ENCODE results near the gene CLCN7.

The CLCN7 gene, protein sequence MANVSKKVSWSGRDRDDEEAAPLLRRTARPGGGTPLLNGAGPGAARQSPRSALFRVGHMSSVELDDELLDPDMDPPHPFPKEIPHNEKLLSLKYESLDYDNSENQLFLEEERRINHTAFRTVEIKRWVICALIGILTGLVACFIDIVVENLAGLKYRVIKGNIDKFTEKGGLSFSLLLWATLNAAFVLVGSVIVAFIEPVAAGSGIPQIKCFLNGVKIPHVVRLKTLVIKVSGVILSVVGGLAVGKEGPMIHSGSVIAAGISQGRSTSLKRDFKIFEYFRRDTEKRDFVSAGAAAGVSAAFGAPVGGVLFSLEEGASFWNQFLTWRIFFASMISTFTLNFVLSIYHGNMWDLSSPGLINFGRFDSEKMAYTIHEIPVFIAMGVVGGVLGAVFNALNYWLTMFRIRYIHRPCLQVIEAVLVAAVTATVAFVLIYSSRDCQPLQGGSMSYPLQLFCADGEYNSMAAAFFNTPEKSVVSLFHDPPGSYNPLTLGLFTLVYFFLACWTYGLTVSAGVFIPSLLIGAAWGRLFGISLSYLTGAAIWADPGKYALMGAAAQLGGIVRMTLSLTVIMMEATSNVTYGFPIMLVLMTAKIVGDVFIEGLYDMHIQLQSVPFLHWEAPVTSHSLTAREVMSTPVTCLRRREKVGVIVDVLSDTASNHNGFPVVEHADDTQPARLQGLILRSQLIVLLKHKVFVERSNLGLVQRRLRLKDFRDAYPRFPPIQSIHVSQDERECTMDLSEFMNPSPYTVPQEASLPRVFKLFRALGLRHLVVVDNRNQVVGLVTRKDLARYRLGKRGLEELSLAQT
- total RNA-seq, result 60.9 to 70.3 (median 61.9) reads per million in 4 donors

DNA sequence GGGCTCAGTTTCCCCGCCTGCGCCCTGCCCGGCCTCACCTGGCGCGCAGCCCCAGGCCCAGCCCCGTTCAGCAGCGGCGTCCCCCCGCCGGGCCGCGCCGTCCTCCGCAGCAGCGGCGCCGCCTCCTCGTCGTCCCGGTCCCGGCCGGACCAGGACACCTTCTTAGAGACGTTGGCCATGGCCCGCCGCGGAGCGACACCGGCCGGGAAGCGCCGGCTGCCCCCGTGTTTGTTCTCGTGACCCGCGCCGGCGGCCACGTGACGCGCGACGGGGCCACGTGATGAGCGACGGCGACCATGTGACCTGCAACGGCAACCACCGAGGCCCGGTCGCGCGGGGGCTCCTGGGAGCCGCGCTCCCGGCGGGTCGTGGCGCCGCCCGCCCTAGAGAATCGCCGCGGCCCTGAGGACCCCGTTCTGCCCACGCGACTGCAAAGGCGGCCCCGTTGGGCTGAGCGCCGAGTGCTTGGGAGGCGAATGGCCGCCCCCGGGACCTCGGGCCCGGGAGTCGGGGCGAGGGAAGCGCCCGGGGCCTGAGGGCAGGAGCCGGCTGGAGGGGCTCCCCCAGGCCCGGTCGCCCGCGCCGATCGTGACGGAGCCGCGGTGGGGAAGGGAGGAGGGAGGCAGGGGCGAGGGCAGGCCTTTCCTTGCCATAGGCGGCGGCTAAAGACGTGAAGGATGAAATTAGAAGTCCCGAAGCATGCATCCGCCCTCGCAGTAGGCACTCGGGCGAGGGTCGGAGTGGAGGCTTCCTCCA lies at the start of gene CLCN7:
Gene CLCN7 (minus strand): TSS at position 233 of the 756 bp plus-strand sequence. CDS start 54 bp downstream, at position 179.
- DNase-seq, result peak; percentile 73 to 87 (median 81)

DNA sequence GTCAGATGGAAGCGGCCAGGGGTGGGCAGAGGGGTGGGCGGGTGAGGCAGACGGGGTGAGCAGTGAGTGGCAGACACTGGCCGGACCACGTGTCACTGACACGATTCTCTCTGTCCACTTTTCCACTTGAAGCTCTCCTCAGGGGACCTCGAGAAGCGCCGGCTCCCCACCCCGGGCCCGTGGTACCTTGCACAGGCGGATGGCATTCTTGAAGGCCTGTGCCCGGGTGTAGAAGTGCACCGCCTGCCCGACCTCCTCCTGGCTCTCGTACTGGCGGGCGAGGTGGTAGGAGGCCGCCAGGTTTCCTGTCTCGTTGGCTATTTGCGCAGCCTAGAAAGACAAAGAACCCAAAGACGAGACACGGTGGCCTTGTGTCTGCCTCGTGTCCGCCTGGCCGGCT lies 49.5 kb upstream of the CLCN7 start:
- DNase-seq, result no peak

DNA sequence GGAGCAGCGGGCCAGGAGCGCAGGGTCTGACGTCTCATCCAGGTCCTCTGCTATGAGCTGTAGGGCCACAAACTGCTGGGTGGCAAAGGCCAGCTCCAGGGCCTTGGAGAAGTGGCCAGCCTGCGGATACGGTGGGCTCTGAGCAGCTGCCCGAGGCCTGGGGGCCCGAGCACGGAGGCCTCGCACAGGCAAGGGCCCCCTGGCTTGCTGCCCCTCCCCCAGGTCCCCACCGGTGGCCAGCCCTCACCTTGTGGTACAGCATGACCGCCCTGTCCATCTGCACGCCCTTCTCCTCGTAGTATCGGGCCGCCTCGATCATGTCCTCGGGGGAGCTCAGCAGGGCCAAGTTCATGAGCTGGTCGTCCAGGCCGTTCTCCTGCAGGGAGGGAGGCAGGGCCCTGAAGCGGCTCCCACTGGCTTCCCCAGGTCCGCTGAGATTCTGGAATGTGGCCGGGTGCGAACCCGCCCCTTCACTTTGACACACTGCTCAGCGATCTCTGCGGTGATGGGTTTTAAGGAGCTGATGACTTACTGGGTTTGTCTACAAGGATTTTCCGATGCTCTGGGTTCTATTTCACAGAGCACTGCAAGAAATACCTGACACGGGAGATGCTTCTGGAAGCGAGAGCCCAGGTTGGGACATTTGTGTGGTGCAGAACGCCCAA lies 48.9 kb upstream of the CLCN7 start:
- no peak for DNase-seq

DNA sequence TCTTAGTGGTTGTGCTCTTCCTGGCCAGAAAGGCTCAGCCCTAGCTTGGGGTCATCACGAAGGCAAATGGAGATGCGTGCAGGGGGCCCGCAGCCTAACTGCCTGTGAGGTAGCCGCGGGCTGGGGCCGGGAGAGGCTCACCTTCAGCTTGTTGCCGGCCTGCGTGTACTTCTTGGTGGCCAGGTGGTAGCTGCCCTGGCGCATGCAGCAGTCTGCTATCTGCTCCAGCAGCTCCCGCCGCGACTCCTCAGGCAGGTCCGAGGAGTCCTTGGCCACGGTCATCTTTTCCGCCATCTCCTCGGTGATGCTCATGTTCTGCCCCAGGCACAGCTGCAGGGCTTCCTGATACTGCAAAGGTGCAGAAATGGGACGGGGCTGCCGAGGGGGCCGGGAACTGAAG lies 45.6 kb upstream of the CLCN7 start:
- no peak for DNase-seq

DNA sequence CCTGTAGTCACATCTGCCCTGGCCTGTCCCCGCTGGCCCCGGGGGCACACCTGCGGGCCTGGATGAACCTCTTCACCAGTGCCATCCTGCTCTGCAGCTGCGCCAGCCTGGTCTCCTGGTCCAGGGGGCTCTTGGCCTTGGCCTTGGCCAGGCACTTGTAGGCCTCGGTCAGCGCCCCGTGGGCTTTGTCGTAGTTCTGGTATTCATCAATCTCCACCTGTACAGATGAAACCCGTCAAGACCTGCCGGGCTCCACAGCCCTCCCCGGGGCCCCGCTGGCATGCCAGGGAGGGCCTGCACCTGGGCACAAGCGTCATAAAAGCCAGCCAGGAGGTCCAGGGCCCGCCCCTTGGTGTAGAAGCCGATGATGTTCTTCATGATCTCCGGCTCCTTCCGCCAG lies 45.0 kb upstream of the CLCN7 start:
- no peak for DNase-seq

DNA sequence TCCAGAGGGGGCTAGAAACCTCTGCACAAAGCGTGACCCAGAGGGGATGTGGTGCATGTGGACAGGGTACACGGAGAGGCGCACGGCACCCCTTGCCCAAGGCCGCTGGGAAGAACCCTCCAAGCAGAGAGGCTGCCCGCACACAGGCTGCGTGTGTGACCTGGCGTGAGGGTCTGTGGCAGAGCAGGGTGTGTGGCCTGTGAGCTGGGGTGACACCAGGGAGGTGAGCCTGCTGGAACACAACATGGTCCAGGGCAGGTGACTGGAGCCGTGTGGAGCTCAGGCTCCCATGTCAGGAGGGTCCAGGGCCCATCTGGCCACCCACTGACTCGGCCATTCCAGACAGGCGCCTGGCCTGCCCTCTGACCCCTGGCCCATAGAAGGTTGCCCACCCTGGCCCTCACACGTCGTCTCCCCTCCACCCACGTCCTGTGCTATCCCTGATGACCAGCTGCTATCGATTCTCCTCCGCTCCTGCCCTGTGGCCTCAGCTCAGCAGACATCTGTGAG lies 43.9 kb upstream of the CLCN7 start:
- no peak for DNase-seq

DNA sequence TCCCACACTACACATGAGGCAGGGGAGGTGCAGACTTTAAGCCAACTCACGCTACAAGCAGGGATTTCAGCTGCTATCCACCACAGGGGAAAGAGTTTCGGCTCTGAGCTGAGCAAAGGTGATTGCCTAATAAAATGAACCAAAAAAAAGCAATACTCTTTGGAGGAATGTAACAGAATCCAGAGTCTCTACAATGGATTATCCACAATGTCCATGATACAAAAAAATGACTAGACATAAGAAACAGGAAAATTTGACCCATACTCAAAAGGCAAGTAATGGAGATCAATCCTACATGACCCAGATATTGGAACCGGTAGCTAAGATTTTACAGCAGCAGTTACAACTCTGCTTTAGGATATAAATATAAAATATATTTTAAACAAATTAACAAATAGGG lies 39.7 kb upstream of the CLCN7 start:
- no peak for DNase-seq

DNA sequence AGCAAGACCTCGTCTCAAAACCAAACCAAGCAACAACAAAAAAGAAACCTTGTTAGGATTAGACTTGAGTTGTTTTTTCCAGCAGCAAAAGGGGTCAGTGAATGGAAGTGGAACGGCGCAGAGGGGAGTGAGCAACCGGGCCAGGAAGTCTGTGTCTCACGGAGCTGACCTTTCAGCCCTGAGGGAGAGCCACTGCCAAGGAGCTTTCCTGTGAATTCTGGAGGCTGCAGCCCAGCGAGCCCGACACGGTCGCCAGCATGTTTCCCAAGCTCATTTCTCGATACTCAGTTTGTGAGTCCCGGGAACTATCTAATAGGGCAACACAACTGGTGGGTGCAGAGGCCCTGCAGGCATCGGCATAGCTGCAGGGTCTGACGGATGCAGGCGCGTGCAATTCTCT lies 37.9 kb upstream of the CLCN7 start:
- no peak for DNase-seq

DNA sequence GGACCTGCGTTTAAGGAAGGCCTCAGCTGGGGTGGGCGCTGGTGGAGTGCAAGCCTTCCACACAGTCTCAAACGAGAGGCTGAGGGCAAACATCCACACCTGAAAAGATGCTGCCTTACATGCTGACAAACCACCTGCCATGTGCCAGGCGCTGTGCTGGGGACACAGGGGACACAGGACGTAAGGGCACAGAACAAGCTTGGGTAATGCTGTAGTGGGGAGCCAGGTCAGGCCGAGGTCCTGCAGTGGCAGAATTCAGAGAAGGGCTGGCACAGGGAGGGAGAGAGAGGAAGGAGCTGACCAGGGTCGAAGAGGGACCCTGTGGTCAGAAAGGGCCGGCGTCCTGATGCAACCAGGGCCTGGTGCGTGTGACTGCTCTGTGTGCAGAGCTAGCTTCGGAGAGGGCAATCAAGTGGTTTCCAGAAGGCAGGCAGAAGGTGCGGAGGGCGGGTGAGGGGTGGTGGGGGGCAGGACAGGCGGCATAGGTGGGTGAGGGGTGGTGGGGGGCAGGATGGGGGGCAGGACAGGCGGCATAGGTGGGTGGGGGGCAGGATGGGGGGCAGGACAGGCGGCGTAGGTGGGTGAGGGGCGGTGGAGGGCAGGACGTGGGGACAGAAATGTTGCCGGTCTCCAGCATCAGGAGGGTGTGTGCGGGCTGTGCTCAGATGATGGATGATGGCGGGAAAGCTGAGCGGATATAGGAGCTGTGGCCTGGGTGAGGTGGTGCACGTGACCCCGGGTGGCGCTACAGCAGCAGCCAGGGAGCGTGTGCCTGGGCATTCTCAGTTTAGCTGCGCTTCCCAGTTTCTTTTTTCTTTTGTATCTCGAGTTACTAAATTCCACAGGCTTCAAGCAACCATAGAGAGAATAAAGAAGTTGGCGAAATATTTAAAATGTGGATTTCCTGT lies 37.1 kb upstream of the CLCN7 start:
- DNase-seq, result no peak

DNA sequence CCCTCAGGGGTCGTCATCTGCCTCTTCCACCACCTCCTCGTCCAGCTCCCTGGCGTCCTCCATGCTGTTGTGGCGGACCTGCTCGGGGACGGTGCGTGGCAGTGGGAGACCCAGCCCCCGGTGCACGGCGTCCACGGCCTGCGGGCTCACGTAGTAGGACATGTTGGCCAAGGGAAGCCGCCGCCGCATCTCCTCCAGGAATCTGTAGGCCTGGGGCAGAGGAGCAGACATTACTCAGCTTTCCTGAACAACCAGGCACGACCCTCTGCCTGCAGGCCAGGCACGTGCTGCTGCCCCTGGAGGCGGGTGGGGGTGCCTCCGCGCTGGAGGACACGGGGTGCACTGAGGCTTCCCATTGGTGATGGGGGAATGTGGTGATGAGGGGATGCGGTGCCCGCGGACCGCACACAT lies 36.1 kb upstream of the CLCN7 start:
- no peak for DNase-seq

DNA sequence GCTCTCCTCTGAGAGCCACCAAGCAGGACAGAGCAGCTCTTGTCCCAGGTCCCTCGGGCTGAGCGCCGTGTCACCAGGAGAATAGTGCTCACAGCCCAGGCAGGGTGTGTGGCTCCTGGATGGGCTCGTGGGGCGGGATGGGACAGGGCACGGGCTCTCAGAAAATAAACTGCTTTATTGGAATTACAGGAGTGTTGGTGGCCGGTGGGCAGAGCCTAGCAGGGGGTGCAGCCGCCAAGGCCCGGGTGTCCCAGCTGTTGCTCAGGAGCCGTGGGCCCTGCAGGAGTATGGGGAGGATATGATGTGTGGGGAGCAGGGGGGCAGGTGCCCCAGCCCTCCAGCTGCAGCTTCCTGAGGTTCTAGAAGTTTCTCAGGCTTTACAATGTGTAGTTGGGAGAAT lies 35.4 kb upstream of the CLCN7 start:
- DNase-seq, result no peak

DNA sequence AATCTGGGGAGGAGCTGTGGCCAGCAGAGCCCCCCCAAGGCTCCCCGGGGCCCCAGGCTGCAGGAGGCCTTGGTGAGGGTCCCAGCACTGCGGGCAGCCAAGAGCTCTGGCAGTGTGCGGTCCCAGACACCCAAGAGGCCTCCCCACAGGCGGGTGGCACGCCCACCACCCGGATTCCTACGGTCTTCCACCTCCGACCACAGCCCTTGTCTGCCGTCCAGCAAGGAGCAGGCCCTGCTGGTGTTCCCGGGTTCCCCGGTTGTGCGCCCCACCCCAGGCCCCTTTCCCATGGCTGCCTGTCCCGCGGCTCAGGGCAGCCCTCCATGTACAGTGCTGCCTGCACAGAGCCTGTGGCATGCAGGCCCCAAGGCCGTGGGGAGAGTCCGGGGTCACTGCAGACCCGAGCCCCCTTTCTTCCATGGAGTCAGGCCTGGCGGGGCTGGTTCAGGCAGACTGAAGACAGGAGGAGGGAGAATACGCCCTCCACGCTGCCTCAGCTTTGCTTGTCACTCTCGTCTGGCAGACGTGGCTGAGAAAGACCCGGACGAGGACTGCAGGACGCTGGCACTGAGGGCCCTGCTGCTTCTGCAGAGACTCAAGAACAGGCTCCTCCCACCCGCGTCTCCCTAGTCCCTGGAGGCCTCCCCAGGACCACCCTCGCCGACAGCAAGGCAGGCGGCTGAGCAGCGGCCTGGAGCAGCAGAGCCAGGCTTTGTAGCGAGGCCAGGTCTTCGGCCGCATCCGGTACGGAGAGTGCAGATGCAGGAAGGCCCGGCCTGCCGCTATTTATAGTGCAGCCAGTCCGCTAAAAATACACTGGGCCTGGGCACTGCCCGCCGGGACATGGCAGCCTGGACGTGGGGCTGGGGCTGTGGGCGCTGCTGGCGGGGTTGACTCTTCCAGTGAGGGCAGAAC lies 34.7 kb upstream of the CLCN7 start:
- DNase-seq, result no peak

DNA sequence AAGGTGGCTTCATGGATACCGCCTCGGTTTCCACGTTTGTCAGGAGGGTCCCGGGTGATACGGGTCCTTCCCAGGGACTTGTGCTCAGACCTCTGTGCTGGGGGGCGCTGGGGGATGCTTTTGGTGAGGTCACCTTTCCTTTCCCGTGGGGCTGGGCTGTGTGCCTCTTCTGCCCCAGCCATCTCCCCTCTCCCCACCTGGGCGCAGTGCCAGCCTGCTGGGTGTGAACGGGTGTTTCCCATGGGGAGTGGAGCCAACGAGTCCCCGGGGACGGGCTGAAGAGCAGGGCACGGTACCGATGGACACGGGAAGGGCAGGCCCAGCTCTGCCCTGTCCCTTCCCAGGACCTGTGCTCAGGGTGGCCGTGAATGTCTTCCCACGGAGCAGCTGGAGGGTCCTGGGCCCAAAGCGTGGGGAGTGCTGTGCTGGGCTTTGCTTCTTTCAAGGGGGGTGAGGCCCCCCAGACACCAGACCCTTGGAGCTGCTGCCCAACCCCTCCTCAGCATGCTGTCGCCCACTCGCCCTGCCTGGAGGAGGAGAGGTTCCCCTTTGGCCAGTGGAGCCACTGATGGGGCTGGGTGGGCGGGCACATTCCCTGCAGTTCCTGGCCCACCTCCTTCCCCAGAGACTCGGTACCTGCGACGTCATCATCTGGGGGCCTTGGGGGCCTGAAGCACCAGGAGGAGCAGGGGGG lies 33.8 kb upstream of the CLCN7 start:
- no peak for DNase-seq

DNA sequence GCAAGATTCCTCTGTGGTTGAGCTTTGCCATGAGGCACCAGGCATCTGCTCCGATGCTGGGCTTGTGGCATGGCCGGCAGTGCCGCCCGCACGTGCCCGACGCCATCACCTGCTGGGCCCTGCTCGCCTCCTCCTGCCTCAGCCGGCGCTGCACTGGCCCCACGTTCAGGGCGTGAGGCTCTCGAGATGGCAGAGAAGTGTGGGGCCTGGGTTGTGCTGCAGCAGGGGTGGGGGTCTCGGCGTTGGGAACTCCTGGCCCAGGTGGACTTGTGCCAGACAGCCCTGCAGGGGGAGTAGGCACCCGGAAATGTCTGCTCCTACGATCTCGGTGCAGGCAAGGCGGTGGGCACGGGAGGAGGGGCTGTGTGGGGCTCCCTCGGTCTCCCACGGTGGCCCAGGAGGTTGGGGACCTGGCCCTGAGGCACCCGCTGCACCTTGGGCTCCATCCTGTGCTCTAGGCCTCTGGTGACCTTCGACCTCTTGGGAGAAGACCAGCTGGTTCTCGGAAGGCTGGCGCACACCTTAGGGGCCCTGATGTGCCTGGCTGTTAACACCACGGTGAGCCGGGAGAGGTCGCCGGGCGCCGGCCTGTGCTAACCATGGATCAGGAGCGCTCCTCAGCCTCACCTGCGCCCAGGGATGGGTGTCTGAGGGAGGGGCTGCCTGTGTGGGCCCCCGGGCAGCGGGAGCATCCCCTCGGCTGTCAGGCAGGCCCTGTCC lies 31.8 kb upstream of the CLCN7 start:
- DNase-seq, result no peak

DNA sequence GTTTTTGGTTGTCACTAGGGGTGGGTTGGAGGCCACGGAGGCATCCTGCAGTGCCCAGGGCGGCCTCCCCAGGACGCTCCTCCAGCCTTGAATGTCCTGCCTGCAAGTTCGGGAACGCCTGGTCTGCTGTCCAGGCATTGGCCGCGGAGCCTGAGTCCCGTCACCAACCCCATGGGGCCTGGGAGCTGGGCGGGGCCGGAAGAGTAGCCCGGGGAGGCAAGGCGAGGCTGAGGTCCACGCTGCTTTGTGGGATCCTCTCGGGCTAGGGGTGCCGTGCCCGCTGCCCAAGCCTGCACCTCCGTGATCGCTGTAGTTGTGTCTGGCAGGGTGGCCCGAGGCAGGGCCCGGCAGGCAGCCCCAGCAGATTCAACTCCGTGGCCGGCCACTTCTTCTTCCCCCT lies 31.1 kb upstream of the CLCN7 start:
- DNase-seq, result no peak

DNA sequence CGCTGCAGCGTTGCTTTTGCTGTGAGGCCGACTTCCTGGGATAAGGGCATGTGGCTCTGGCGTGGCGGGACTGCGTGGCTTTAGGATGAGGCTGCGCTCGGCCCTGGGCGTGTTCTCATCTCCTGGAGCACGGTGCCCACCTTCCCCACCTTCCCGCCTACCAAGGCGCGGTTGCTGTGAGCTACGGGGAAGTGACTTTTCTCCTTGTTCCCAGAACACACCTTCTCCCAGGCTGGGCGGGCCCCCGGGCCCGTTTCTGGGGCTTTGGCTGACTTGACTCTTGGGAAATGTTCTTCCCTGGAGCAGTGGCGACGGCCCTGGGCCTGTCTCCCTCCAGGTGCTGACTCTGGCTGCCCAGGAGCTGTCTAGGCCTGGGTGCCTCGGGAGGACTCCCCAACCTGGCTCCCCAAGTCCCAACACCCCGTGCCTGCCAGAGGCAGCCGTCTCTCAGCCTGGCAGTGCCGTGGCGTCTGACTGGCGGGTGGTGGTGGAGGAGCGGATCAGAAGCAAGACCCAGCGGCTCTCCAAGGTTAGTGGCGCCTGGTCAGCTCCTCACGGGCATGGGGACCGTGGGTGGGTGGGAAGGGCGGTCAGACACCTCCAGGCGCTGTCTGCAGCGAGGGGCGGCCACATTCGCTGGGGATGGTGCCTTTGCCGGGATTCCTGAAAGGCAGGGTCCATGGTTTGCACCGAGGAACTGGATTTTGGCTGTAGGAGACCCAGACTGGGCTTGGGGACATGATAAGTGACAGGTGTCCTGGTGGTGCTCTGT lies 30.4 kb upstream of the CLCN7 start:
- no peak for DNase-seq

DNA sequence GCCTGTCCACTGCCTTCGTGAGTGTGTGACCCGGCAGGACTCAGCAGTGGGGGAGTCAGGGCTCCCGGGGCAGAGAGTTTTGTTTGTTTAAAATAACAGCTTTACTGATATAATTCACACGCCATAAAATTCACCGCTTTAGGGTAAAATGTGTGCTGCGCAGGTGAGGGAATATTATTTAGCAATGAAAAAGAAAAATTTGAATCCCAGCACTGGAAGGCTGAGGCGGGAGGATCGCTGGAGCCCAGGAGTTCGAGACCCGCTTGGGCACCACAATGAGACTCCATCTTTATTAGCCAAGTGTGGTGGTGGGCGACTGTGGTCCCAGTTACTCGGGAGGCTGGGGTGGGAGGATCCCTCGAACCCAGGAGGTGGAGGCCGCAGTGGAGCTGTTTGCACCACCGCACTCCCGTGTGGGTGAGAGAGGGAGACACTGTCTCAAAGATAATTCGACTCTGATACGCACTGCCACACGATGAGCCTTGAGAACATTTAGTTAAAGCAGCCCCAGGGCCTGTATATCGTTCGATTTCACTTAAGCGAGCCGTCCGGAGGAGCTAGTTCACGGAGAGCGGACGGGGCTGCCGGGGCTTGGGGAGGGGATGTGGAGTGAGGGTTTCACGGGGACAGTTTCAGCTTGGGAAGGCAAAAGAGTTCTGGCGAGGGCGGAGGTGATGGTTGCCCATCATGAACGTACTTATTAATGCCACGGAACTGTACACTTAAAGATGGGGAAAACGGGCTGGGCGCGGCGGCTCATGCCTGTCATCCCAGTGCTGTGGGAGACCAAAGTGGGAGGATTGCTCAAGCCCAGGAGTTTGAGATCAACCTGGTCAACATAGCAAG lies 28.5 kb upstream of the CLCN7 start:
- no peak for DNase-seq

Data from T-helper 1 cell (primary cell).